ENCODE data around the gene OR13J1. TPM values are rescaled to one million over a fixed set of nuclear protein-coding genes. Genes with fewer than 3 reads are reported as not detected.

OR13J1 gene, protein sequence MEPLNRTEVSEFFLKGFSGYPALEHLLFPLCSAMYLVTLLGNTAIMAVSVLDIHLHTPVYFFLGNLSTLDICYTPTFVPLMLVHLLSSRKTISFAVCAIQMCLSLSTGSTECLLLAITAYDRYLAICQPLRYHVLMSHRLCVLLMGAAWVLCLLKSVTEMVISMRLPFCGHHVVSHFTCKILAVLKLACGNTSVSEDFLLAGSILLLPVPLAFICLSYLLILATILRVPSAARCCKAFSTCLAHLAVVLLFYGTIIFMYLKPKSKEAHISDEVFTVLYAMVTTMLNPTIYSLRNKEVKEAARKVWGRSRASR
- not detected for total RNA-seq
- polyA plus RNA-seq: not detected
- long read RNA-seq, donor 1: 0 reads
- long read RNA-seq, donor 2: 0 reads
- long read RNA-seq, donor 3: 0 reads
- long read RNA-seq, donor 4: 0 reads
- long read RNA-seq, donor 5: 0 reads
- long read RNA-seq, donor 6: 0 reads
- long read RNA-seq, donor 7: 0 reads
- long read RNA-seq, donor 8: 0 reads
- long read RNA-seq, donor 9: 0 reads
- long read RNA-seq, donor 10: 0 reads

DNA sequence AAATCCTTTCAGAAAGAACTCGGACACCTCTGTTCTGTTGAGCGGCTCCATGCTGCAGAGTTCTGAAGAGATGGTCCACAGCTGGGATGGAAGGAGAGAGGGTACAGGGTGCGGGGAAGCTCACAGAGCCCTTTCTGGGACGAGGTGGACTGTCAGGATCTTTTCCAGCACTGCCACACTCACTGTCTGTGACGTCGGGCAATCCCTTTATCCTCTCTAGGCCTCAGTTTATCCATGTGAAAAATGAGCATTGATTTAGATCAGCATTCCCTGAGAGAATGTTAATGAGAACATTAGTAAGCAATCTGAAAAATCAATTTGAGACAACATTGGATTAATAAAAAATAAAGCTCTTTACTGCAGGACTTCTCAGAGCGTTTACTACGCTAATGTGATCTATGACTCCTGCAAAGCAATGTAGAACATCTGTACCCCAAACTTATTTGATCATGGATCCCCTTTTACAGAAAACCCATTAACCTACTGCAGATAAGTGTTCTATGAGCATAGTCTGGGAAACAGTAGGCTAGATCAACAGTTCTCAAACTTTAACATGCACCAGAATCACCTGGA lies at the start of gene OR13J1:
Gene OR13J1 (minus strand): TSS at position 51 of the 573 bp plus-strand sequence. CDS start 0 bp downstream, at position 51.
- 80 to 89% (median 89%) methylated on average over 8 of the region's 8 CpGs for WGBS, 4 donors
- no peak within 1 kb of the TSS for H3K27ac ChIP-seq
- H3K27me3 ChIP-seq: peaks cover 6% of the 10 kb centered on the region
- no peak for DNase-seq
- H3K4me1 ChIP-seq (replicated peaks in 1 of 2): no peaks in the 10 kb centered on the region
- H3K4me3 ChIP-seq: no peak within 1 kb of the TSS
- no peaks in the 10 kb centered on the region for H3K36me3 ChIP-seq (replicated peaks in 1 of 2)
- TF ChIP-seq, protein P1, sequence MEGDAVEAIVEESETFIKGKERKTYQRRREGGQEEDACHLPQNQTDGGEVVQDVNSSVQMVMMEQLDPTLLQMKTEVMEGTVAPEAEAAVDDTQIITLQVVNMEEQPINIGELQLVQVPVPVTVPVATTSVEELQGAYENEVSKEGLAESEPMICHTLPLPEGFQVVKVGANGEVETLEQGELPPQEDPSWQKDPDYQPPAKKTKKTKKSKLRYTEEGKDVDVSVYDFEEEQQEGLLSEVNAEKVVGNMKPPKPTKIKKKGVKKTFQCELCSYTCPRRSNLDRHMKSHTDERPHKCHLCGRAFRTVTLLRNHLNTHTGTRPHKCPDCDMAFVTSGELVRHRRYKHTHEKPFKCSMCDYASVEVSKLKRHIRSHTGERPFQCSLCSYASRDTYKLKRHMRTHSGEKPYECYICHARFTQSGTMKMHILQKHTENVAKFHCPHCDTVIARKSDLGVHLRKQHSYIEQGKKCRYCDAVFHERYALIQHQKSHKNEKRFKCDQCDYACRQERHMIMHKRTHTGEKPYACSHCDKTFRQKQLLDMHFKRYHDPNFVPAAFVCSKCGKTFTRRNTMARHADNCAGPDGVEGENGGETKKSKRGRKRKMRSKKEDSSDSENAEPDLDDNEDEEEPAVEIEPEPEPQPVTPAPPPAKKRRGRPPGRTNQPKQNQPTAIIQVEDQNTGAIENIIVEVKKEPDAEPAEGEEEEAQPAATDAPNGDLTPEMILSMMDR (IDR thresholded peaks at IDR 0.05): no peak
- TF ChIP-seq POLR2A (IDR thresholded peaks at IDR 0.05): no peak
- intact Hi-C loops (cut with DNase I): no loop called here
- H3K9me3 ChIP-seq (replicated peaks in 1 of 3): no peaks in the 10 kb centered on the region

DNA sequence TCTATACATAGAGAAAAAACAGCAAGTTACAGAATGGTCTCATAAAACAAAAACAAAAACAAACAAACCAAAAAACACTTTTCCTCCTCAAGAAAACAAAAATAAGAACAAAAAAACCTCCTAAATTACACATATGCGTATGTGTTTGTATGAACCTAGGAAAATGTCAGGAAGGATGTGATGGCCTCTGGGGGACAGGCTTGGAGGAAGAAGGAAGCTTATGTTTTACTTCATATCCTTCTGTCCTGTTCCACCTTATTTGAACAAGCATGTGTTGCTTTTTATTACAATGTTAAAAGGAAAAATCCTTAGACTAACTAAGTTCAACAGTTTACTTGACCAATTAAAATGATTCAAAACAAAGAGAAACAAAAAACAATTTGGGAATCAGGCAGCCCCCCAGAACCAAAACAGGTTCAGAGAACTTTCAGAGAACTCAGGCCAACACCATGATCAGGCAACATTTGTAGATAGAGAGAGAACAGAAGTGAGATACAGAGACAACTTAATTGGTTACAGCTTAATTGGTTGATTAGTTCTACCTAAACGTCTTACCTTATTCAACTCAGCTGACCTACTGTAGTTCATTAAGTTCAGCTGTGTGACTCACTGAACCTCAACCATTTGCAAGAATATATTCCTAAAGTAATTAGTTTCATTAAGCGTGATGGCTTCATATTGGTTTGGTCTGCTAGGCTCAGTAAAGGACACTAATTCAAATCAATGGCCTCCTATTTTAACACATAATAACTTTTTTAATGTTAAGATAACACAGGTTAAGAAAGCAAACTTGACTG lies 49.2 kb upstream of the OR13J1 start:
- no peak for DNase-seq
- peaks cover 11 to 16% of the 10 kb centered on the region in 2 donors for H3K4me1 ChIP-seq (replicated peaks in 1 of 2)
- no peak overlapping the region for H3K4me3 ChIP-seq
- intact Hi-C loops (cut with DNase I): no loop called here
- H3K9me3 ChIP-seq (replicated peaks in 1 of 3): no peaks in the 10 kb centered on the region
- H3K27me3 ChIP-seq: no peaks in the 10 kb centered on the region
- 80 to 89% (median 82%) methylated on average over 3 of the region's 3 CpGs for WGBS, 4 donors
- no peak for TF ChIP-seq POLR2A (IDR thresholded peaks at IDR 0.05)
- TF ChIP-seq, protein P1 (IDR thresholded peaks at IDR 0.05): no peak
- peak overlapping the region in 2 of 5 donors; percentile 30 to 41 for H3K27ac ChIP-seq
- H3K36me3 ChIP-seq (replicated peaks in 1 of 2): no peaks in the 10 kb centered on the region

DNA sequence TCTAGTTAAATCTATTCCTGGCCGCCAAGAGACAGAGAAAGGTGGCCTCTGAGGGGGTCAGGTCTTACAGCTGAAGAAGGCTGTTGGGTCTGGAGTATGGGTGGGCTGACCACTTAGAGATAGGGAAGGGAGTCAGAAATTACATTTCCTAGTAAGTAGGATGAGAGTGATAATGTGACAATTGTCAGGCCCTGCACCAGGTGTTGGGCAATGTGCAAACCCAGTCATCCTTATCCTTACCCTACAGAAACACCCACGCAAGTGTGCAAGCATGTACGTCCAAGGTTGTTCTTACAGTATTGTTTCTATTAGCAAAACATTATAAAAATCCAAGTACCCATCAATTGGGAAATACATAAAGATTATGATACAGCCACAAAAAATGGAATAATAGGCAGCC lies 48.6 kb upstream of the OR13J1 start:
- Histone ChIP-seq H3K27me3 (no peaks in the 10 kb centered on the region), H3K4me1 (replicated peaks in 1 of 2) (peaks cover 10 to 14% of the 10 kb centered on the region in 2 donors), H3K9me3 (replicated peaks in 1 of 3) (no peaks in the 10 kb centered on the region), H3K4me3 (no peak overlapping the region), H3K27ac (peak overlapping the region in 1 of 5 donors; percentile 20), H3K36me3 (replicated peaks in 1 of 2) (no peaks in the 10 kb centered on the region)
- TF ChIP-seq POLR2A (IDR thresholded peaks at IDR 0.05): no peak
- TF ChIP-seq, protein P1 (IDR thresholded peaks at IDR 0.05): no peak
- no peak for DNase-seq
- intact Hi-C loops (cut with DNase I): no loop called here
- 91 to 100% (median 97%) methylated on average over 3 of the region's 3 CpGs for WGBS, 4 donors

- no peak for DNase-seq
- H3K27ac ChIP-seq: peak overlapping the region in 1 of 5 donors; percentile 24
- no peaks in the 10 kb centered on the region for H3K27me3 ChIP-seq
- WGBS, 4 donors: 91 to 100% (median 94%) methylated on average over 1 to 4 of the region's 4 CpGs
- H3K36me3 ChIP-seq (replicated peaks in 1 of 2): no peaks in the 10 kb centered on the region
- no peak overlapping the region for H3K4me3 ChIP-seq
- H3K9me3 ChIP-seq (replicated peaks in 1 of 3): no peaks in the 10 kb centered on the region
- peaks cover 8 to 9% of the 10 kb centered on the region in 2 donors for H3K4me1 ChIP-seq (replicated peaks in 1 of 2)
- intact Hi-C loops (cut with DNase I): no loop called here
- no peak for TF ChIP-seq POLR2A (IDR thresholded peaks at IDR 0.05)
Measured at GRCh38 chr9:35917261-35917660, 47.1 kb upstream of the OR13J1 start.
